KMS-11 (cell line): ENCODE data around the gene ENOX2.

Source experiments
- H2AFZ ChIP-seq: fragments of 200-600 bp; sonication (generic); 2 replicates; pipeline ENCODE4 v1.6.1; 2016; ENCODE audit warnings: antibody characterized with exemption, mixed run types, low read depth
- H3K27ac ChIP-seq: fragments of 200-600 bp; sonication (generic); 2 replicates; pipeline ENCODE4 v1.6.1; 2016; ENCODE audit warnings: mild to moderate bottlenecking, mixed run types
- H3K27me3 ChIP-seq: fragments of 200-600 bp; sonication (generic); 2 replicates; pipeline ENCODE4 v1.6.1; 2017; ENCODE audit warnings: mild to moderate bottlenecking, low read depth, mixed run types, moderate library complexity; ENCODE audit not compliant: insufficient read depth
- H3K36me3 ChIP-seq: fragments of 200-600 bp; sonication (generic); 2 replicates; pipeline ENCODE4 v1.6.1; 2017; ENCODE audit warnings: mild to moderate bottlenecking, mixed run types; ENCODE audit not compliant: insufficient read depth
- H3K4me1 ChIP-seq: fragments of 200-600 bp; sonication (generic); 2 replicates; pipeline ENCODE4 v1.6.1; 2016; ENCODE audit warnings: mild to moderate bottlenecking, low read depth, mixed run types; ENCODE audit not compliant: poor library complexity, severe bottlenecking
- H3K4me2 ChIP-seq: fragments of 200-600 bp; sonication (generic); 2 replicates; pipeline ENCODE4 v1.7.0; 2016; ENCODE audit warnings: mild to moderate bottlenecking, mixed run types
- H3K4me3 ChIP-seq: fragments of 200-600 bp; sonication (generic); IDR thresholded peaks from 2 replicates; pipeline ENCODE4 v1.6.1; 2017; ENCODE audit warnings: low read depth, low read length, mixed read lengths; ENCODE audit not compliant: insufficient read depth
- H3K79me2 ChIP-seq: fragments of 200-600 bp; sonication (generic); 2 replicates; pipeline ENCODE4 v1.6.1; 2016; ENCODE audit warnings: low read depth, mixed run types; ENCODE audit not compliant: insufficient read depth
- H3K9ac ChIP-seq: fragments of 200-600 bp; sonication (generic); 2 replicates; pipeline ENCODE4 v1.6.1; 2016; ENCODE audit warnings: mild to moderate bottlenecking, mixed run types
- H4K20me1 ChIP-seq: fragments of 200-600 bp; sonication (generic); 2 replicates; pipeline ENCODE4 v1.6.1; 2016; ENCODE audit warnings: mild to moderate bottlenecking, mixed run types; ENCODE audit not compliant: insufficient read depth
- CTCF ChIP-seq: fragments of 200-600 bp; sonication (generic); conservative IDR thresholded peaks from 2 replicates; pipeline ENCODE4 v1.6.1; 2017; ENCODE audit warnings: low read depth, mild to moderate bottlenecking, antibody characterized with exemption, low read length, moderate library complexity, mixed read lengths

Gene ENOX2

GRCh38 chrX:130775849-130776248 is 127.2 kb downstream of the ENOX2 start:
- H3K36me3 ChIP-seq: no peaks in the 10 kb centered on the region
- no peak overlapping the region for H3K9ac ChIP-seq
- no peak overlapping the region for H3K27ac ChIP-seq
- H3K27me3 ChIP-seq: no peaks in the 10 kb centered on the region
- peaks cover 19% of the 10 kb centered on the region for H3K4me1 ChIP-seq
- H2AFZ ChIP-seq: no peak overlapping the region
- no peak overlapping the region for H3K4me3 ChIP-seq
- H3K79me2 ChIP-seq: no peaks in the 10 kb centered on the region
- no peak for TF ChIP-seq CTCF
- no peaks in the 10 kb centered on the region for H4K20me1 ChIP-seq
- H3K4me2 ChIP-seq: no peak overlapping the region

- TF ChIP-seq CTCF: no peak
- Histone ChIP-seq H2AFZ (no peak overlapping the region), H3K79me2 (no peaks in the 10 kb centered on the region), H3K4me3 (no peak overlapping the region), H3K4me2 (peak overlapping the region; percentile 13; the same call in 1 of the 2 replicates), H3K4me1 (peaks cover 19% of the 10 kb centered on the region), H3K27ac (no peak overlapping the region; the same call in 1 of the 2 replicates), H3K27me3 (no peaks in the 10 kb centered on the region), H3K36me3 (no peaks in the 10 kb centered on the region), H4K20me1 (no peaks in the 10 kb centered on the region), H3K9ac (no peak overlapping the region)
These were observed 130.2 kb downstream of the ENOX2 start for GRCh38 chrX:130772776-130773143.

- H3K36me3 ChIP-seq: no peaks in the 10 kb centered on the region
- no peak overlapping the region for H3K9ac ChIP-seq
- H2AFZ ChIP-seq: no peak overlapping the region
- TF ChIP-seq CTCF: no peak
- no peaks in the 10 kb centered on the region for H3K79me2 ChIP-seq
- peak overlapping the region; percentile 36; the same call in 1 of the 2 replicates for H3K27ac ChIP-seq
- H3K4me1 ChIP-seq: peaks cover 19% of the 10 kb centered on the region
- no peaks in the 10 kb centered on the region for H4K20me1 ChIP-seq
- H3K4me2 ChIP-seq: peak overlapping the region; percentile 13; the same call in 1 of the 2 replicates
- H3K27me3 ChIP-seq: no peaks in the 10 kb centered on the region
- no peak overlapping the region for H3K4me3 ChIP-seq
These were observed 130.8 kb downstream of the ENOX2 start for GRCh38 chrX:130772105-130772775.

- H2AFZ ChIP-seq: no peak overlapping the region
- H3K27ac ChIP-seq: peak overlapping the region; percentile 36; the same call in 1 of the 2 replicates
- peaks cover 19% of the 10 kb centered on the region for H3K4me1 ChIP-seq
- no peak overlapping the region for H3K4me2 ChIP-seq
- H3K27me3 ChIP-seq: no peaks in the 10 kb centered on the region
- TF ChIP-seq CTCF: no peak
- no peak overlapping the region for H3K4me3 ChIP-seq
- no peak overlapping the region for H3K9ac ChIP-seq
- no peaks in the 10 kb centered on the region for H3K79me2 ChIP-seq
- no peaks in the 10 kb centered on the region for H4K20me1 ChIP-seq
- H3K36me3 ChIP-seq: no peaks in the 10 kb centered on the region
These were observed 131.4 kb downstream of the ENOX2 start for GRCh38 chrX:130771648-130772047.
